NB4 (cell line): Measurements from ENCODE around the gene ACOT11.

Experiments used
- CTCF ChIP-seq: IDR thresholded peaks from one replicate; pipeline ENCODE4 v1.5.1; 2012; ENCODE audit warnings: low read depth, low read length
- MYC ChIP-seq: IDR thresholded peaks from 2 replicates; pipeline ENCODE4 v1.6.1; 2011; ENCODE audit warnings: low read depth, low read length
- POLR2A ChIP-seq: IDR thresholded peaks from 2 replicates; pipeline ENCODE4 v1.6.1; 2011; ENCODE audit warnings: mild to moderate bottlenecking; ENCODE audit not compliant: insufficient read length; ENCODE audit errors: extremely low read depth
- TF ChIP-seq, protein P1 (sequence below): IDR thresholded peaks from 2 replicates; pipeline ENCODE4 v1.6.1; 2011; ENCODE audit warnings: low read depth, low read length

DNA sequence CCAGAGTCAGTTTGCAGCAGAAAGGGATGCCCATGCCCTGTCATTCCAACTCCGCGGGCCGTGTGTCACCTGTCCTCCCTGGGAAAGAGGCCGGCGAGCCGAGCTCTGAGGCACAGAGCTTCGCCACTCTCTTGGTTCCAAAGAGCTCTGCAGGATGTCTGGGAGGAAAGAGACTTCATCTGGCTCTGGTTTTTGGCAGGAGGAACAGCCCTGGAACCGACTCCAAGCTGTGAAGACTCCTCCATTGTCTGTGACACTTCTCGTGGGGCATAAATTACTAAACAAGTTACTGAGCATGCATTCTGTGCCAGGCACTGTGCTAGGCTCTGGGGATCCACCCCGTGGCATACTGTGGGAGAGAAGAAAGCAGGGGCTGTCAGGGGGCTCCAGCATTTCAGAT is 79.2 kb downstream of the ACOT11 start:
- TF ChIP-seq CTCF (no peak), MYC (no peak), POLR2A (no peak)
- TF ChIP-seq, protein P1, sequence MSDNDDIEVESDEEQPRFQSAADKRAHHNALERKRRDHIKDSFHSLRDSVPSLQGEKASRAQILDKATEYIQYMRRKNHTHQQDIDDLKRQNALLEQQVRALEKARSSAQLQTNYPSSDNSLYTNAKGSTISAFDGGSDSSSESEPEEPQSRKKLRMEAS: no peak
